GM10248 (cell line): ENCODE data around the gene ASCC3.

Experiments used
- CTCF ChIA-PET: fragments of 300-600 bp; sonication (Branson Sonifier 250); formaldehyde crosslinking; extraction: SDS; loops from one replicate; lab custom pipeline; 2021; ENCODE audit warnings: antibody characterized with exemption; lab: Yijun Ruan, JAX
- POLR2A ChIA-PET: fragments of 350-650 bp; sonication (Branson Sonifier 250); formaldehyde crosslinking; extraction: SDS; loops from one replicate; lab custom pipeline; 2020; ENCODE audit warnings: antibody characterized with exemption; lab: Yijun Ruan, JAX
- DNase-seq: peaks from one replicate; pipeline ENCODE4 v3.0.0; 2012; ENCODE audit errors: extremely low spot score
- CTCF ChIP-seq: IDR thresholded peaks from 2 replicates; pipeline ENCODE4 v1.5.1; 2012; ENCODE audit warnings: mild to moderate bottlenecking, low read depth; ENCODE audit errors: extremely low read depth, missing control alignments, control extremely low read depth

Gene ASCC3

GRCh38 chr6:100565439-100566104 lies 315.6 kb downstream of the ASCC3 start:
- CTCF ChIA-PET, result interaction anchor here (1.0 to 1.3 kb wide), 2 partner anchors 16 to 27 kb away, joined by 3 read pairs; no protein-coding TSS in a partner anchor
- DNase-seq, result no peak
- POLR2A ChIA-PET, result no interaction called here
- no peak for TF ChIP-seq CTCF

- ChIA-PET CTCF (interaction anchor here (0.8 to 1.5 kb wide), 3 partner anchors 9 to 49 kb away, joined by 3 to 4 read pairs (median 3); no protein-coding TSS in a partner anchor), POLR2A (no interaction called here)
- no peak for TF ChIP-seq CTCF
- DNase-seq, result no peak
These were observed 321.3 kb downstream of the ASCC3 start for GRCh38 chr6:100559859-100560258.

- ChIA-PET CTCF (no interaction called here), POLR2A (no interaction called here)
- no peak for TF ChIP-seq CTCF
- no peak for DNase-seq
These were observed 326.9 kb downstream of the ASCC3 start for GRCh38 chr6:100554228-100554627.

- ChIA-PET POLR2A (no interaction called here), CTCF (interaction anchor here (0.9 kb wide), 1 partner anchor 17 kb away, joined by 3 read pairs; no protein-coding TSS in a partner anchor)
- no peak for TF ChIP-seq CTCF
- DNase-seq, result no peak
These were observed 327.9 kb downstream of the ASCC3 start for GRCh38 chr6:100553243-100553642.

GRCh38 chr6:100549406-100550167 lies 331.5 kb downstream of the ASCC3 start:
- DNase-seq, result no peak

More at GRCh38 chr6:100549406-100550167, 331.5 kb downstream of the ASCC3 start:
- TF ChIP-seq CTCF, result no peak
- CTCF ChIA-PET, result interaction anchor here (1.0 to 1.2 kb wide), 3 partner anchors 12 to 22 kb away, joined by 3 read pairs; no protein-coding TSS in a partner anchor
- POLR2A ChIA-PET, result no interaction called here
